Measurements from ENCODE around the gene MTFMT. TPM values are rescaled to one million over a fixed set of nuclear protein-coding genes. Genes with fewer than 3 reads are reported as not detected.
A peak's percentile ranks its signal among the peaks of the same experiment; 100 is the strongest.

MTFMT gene
- total RNA-seq, 2 donors from 2014 or later, result 25.9 to 42.4 TPM

- Histone ChIP-seq H3K36me3 (peaks cover 5% of the 10 kb centered on the region), H3K27me3 (replicated peaks; ENCODE audit: insufficient read depth) (no peaks in the 10 kb centered on the region), H3K4me3 (peak overlapping the region; percentile 89), H3K27ac (peak overlapping the region; percentile 97 to 99), H3K9me3 (no peaks in the 10 kb centered on the region), H3K4me1 (ENCODE audit: control insufficient read depth in 1 of 2, low read depth in 2 of 2) (peaks cover 51 to 76% of the 10 kb centered on the region in 2 donors)
- ATAC-seq (ENCODE audit: insufficient number of reproducible peaks, low FRiP score, low read depth) (no peak), DNase-seq (ENCODE audit: low spot score) (no peak)
- TF ChIP-seq CTCF (IDR thresholded peaks at IDR 0.05), result no peak
These were observed 39.7 kb upstream of the MTFMT start for GRCh38 chr15:65069179-65069578.

GRCh38 chr15:65068403-65068788, 39.0 kb upstream of the MTFMT start:
- ATAC-seq (ENCODE audit: insufficient number of reproducible peaks, low FRiP score, low read depth) (no peak), DNase-seq (ENCODE audit: low spot score) (no peak)
- peaks cover 59 to 77% of the 10 kb centered on the region in 2 donors for H3K4me1 ChIP-seq (ENCODE audit: control insufficient read depth in 1 of 2, low read depth in 2 of 2)
- H3K36me3 ChIP-seq, result peaks cover 5% of the 10 kb centered on the region
- peak overlapping the region; percentile 89 for H3K4me3 ChIP-seq
- no peaks in the 10 kb centered on the region for H3K27me3 ChIP-seq (replicated peaks; ENCODE audit: insufficient read depth)
- no peaks in the 10 kb centered on the region for H3K9me3 ChIP-seq
- peak overlapping the region; percentile 97 to 99 for H3K27ac ChIP-seq
- no peak for TF ChIP-seq CTCF (IDR thresholded peaks at IDR 0.05)

GRCh38 chr15:65067645-65068402, 38.4 kb upstream of the MTFMT start, which contains the start of gene RASL12:
RASL12 (minus strand) TSS chr15:65067991; CDS start chr15:65067835, 156 bp downstream.
- peaks cover 5% of the 10 kb centered on the region for H3K36me3 ChIP-seq
- peak; percentile 12 for ATAC-seq (ENCODE audit: insufficient number of reproducible peaks, low FRiP score, low read depth)
- peak within 1 kb of the TSS; percentile 97 to 99 for H3K27ac ChIP-seq
- no peaks in the 10 kb centered on the region for H3K9me3 ChIP-seq
- H3K4me1 ChIP-seq (ENCODE audit: control insufficient read depth in 1 of 2, low read depth in 2 of 2), result peaks cover 64 to 79% of the 10 kb centered on the region in 2 donors
- H3K4me3 ChIP-seq, result peak within 1 kb of the TSS; percentile 89
- no peaks in the 10 kb centered on the region for H3K27me3 ChIP-seq (replicated peaks; ENCODE audit: insufficient read depth)
- no peak for TF ChIP-seq CTCF (IDR thresholded peaks at IDR 0.05)
- DNase-seq (ENCODE audit: low spot score), result no peak

- Histone ChIP-seq H3K27me3 (replicated peaks; ENCODE audit: insufficient read depth) (no peaks in the 10 kb centered on the region), H3K4me3 (peak overlapping the region; percentile 89), H3K27ac (peak overlapping the region; percentile 97 to 99), H3K9me3 (no peaks in the 10 kb centered on the region), H3K36me3 (peaks cover 6% of the 10 kb centered on the region), H3K4me1 (ENCODE audit: control insufficient read depth in 1 of 2, low read depth in 2 of 2) (peaks cover 65 to 79% of the 10 kb centered on the region in 2 donors)
- ATAC-seq (ENCODE audit: insufficient number of reproducible peaks, low FRiP score, low read depth) (no peak), DNase-seq (ENCODE audit: low spot score) (no peak)
- TF ChIP-seq CTCF (IDR thresholded peaks at IDR 0.05), result no peak
These were observed 37.8 kb upstream of the MTFMT start for GRCh38 chr15:65067317-65067644.

- peak overlapping the region; percentile 97 to 99 for H3K27ac ChIP-seq
- H3K27me3 ChIP-seq (replicated peaks; ENCODE audit: insufficient read depth), result no peaks in the 10 kb centered on the region
- H3K36me3 ChIP-seq, result peaks cover 9% of the 10 kb centered on the region
- TF ChIP-seq CTCF (IDR thresholded peaks at IDR 0.05), result no peak
- peak overlapping the region; percentile 89 for H3K4me3 ChIP-seq
- DNase-seq (ENCODE audit: low spot score), result no peak
- H3K4me1 ChIP-seq (ENCODE audit: control insufficient read depth in 1 of 2, low read depth in 2 of 2), result peaks cover 63 to 79% of the 10 kb centered on the region in 2 donors
- H3K9me3 ChIP-seq, result no peaks in the 10 kb centered on the region
- ATAC-seq (ENCODE audit: insufficient number of reproducible peaks, low FRiP score, low read depth), result peak; percentile 46
These were observed 37.3 kb upstream of the MTFMT start for GRCh38 chr15:65066635-65067316.

All from thoracic aorta (tissue), 2 donors.